Upper lobe of left lung (tissue), 6 donors: ENCODE data around the gene SORCS1. TPM values are rescaled to one million over a fixed set of nuclear protein-coding genes. Genes with fewer than 3 reads are reported as not detected.

ENCODE experiments used
- ATAC-seq, 2 donors: fragments of 200-7000 bp; cut with Tn5 transposase; one replicate each; pipeline ENCODE4 v1.9.1; 2022; ENCODE audit warnings: mild to moderate bottlenecking in 2 of 2, moderate library complexity in 2 of 2; ENCODE audit not compliant: low FRiP score in 2 of 2
- DNase-seq, 2 donors: peaks; one replicate each; pipeline ENCODE4 v3.0.0-alpha.2; 2019 to 2020
- H3K27ac ChIP-seq, 4 donors: fragments of 200-600 bp; sonication (generic); one replicate each; pipeline ENCODE4 v1.5.1; 2016 to 2019
- H3K27me3 ChIP-seq, 4 donors: fragments of 200-600 bp; sonication (generic); one replicate each; pipeline ENCODE4 v1.5.1; 2017 to 2019
- H3K36me3 ChIP-seq, 4 donors: fragments of 200-600 bp; sonication (generic); one replicate each; pipeline ENCODE4 v1.5.1; 2016 to 2019
- H3K4me1 ChIP-seq, 4 donors: fragments of 200-600 bp; sonication (generic); one replicate each; pipeline ENCODE4 v1.5.1; 2018 to 2019
- H3K4me3 ChIP-seq, 4 donors: fragments of 200-600 bp; sonication (generic); one replicate each; pipeline ENCODE4 v1.5.1; 2017 to 2019; ENCODE audit warnings: mild to moderate bottlenecking in 2 of 4, moderate library complexity in 1 of 4
- H3K9me3 ChIP-seq, 4 donors: fragments of 200-600 bp; sonication (generic); one replicate each; pipeline ENCODE4 v1.5.1; 2018 to 2019
- EP300 ChIP-seq, 4 donors: sonication (generic); formaldehyde crosslinking; IDR thresholded peaks; one replicate each; pipeline ENCODE4 v1.5.1; 2017; ENCODE audit warnings: antibody characterized with exemption in 4 of 4, control low read depth in 2 of 4
- POLR2A ChIP-seq, 4 donors: fragments of 450-650 bp; IDR thresholded peaks; one replicate each; pipeline ENCODE4 v1.5.1; 2016 to 2017; ENCODE audit warnings: antibody characterized with exemption in 4 of 4, mild to moderate bottlenecking in 2 of 4
- POLR2AphosphoS5 ChIP-seq, 2 donors: sonication (generic); formaldehyde crosslinking; IDR thresholded peaks; one replicate each; pipeline ENCODE4 v1.5.1; 2017; ENCODE audit warnings: antibody characterized with exemption in 2 of 2
- WGBS, 2 donors: methylation state at CpG; one replicate each; pipeline ENCODE4 v1.1.5; 2017 to 2018; 5-methylcytosine and 5-hydroxymethylcytosine counted together
- total RNA-seq, 6 donors: library from RNA; depleted of rRNA in 4 of 6; stranded (reverse); fragments of >200 nt in 4 of 6; gene quantifications; one replicate each; pipeline versions ENCODE4 v1.1.0 to v1.2.1, GENCODE V29; 2016 to 2021
- TF ChIP-seq, protein P1 (sequence below), 6 experiments: fragments of 450-650 bp in 4 of 6; fragments of 200-600 bp in 2 of 6; sonication (generic) in 2 of 6; IDR thresholded peaks; one replicate each; pipeline ENCODE4 v1.5.1; 2016 to 2019; ENCODE audit warnings: antibody characterized with exemption in 6 of 6
- donor health status: DM: no; HTN: no; CAD: no; lungs with moderate emphysema.
- donor health status: DM: no; HTN: yes; CAD: no; lungs with severe emphysema.

The SORCS1 gene
- total RNA-seq, 6 donors from 2014 or later: 0.10 to 0.77 (median 0.10) TPM; not detected in 3

DNA sequence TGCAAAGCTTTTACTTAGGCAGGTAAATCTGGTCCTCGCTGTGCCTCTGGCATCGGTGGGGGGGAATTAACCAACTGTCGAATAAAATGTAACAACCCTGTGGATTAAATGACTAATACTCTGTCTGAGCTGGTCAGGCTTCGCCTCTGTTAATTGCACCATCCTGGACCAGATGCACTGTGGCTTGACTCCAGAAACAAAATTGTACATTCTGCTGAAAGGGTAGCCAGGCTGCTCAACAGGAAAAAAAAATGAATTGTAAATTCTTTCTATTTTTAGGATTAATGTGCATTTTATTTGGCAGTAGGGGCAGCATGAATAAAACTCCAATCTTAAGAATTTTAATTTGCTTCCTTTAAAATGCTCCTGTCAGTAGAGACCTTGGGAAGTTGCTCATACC is 389.4 kb downstream of the SORCS1 start:
- 75 to 86% methylated on average over 4 of the region's 4 CpGs for WGBS, 2 donors
- Histone ChIP-seq H3K4me1 (no peaks in the 10 kb centered on the region), H3K27ac (no peak overlapping the region), H3K36me3 (no peaks in the 10 kb centered on the region), H3K9me3 (no peaks in the 10 kb centered on the region), H3K4me3 (no peak overlapping the region), H3K27me3 (no peaks in the 10 kb centered on the region)
- TF ChIP-seq EP300 (IDR thresholded peaks at IDR 0.05): no peak
- ATAC-seq (no peak), DNase-seq (no peak)

DNA sequence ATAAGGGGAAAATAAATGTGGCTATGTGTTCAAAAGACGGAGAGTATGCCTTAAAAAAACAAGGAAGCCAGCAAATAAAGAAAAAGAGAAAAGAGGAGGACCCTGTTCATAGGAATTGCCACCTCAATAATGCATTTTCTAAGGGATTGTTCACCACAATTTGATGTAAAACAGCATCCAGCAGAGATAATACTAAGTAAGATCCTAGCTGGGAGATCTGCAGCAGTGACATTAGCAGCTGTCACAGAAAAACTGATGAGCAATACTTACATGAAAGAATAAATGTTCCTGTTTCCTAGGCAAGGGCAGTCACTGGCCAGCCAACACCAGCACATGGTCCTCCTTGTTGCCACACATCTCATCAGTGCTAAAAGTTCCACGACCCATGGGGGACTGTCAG is 391.5 kb downstream of the SORCS1 start:
- WGBS, 2 donors: 56 to 77% methylated on average over 2 of the region's 2 CpGs
- no peak for ATAC-seq
- TF ChIP-seq EP300 (IDR thresholded peaks at IDR 0.05): no peak
- TF ChIP-seq, protein P1, sequence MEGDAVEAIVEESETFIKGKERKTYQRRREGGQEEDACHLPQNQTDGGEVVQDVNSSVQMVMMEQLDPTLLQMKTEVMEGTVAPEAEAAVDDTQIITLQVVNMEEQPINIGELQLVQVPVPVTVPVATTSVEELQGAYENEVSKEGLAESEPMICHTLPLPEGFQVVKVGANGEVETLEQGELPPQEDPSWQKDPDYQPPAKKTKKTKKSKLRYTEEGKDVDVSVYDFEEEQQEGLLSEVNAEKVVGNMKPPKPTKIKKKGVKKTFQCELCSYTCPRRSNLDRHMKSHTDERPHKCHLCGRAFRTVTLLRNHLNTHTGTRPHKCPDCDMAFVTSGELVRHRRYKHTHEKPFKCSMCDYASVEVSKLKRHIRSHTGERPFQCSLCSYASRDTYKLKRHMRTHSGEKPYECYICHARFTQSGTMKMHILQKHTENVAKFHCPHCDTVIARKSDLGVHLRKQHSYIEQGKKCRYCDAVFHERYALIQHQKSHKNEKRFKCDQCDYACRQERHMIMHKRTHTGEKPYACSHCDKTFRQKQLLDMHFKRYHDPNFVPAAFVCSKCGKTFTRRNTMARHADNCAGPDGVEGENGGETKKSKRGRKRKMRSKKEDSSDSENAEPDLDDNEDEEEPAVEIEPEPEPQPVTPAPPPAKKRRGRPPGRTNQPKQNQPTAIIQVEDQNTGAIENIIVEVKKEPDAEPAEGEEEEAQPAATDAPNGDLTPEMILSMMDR (IDR thresholded peaks at IDR 0.05): no peak
- no peak for TF ChIP-seq POLR2A (IDR thresholded peaks at IDR 0.05)
- no peak for TF ChIP-seq POLR2AphosphoS5 (IDR thresholded peaks at IDR 0.05)

DNA sequence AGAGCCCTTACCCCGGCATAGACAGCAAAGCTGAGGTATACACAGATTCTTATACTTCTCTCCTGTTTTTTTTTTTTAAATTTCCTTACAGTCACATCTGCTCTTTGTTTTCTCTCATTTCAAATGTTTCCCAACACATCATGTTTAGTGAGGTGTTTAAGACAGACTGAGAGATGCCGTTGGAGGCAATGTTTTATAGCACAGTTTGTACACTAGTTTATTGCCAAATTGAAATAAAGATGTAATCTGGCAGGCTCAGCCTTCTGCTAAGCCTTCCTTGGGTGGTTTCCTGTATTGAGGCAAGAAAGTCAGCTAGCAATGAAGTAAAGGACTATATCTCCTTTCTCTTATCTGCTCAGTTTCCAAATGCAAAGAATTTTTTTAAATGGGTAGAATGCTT is 393.4 kb downstream of the SORCS1 start:
- WGBS, 2 donors: 50 to 57% methylated on average over 2 of the region's 2 CpGs
- Histone ChIP-seq H3K27me3 (no peaks in the 10 kb centered on the region), H3K4me3 (no peak overlapping the region), H3K27ac (no peak overlapping the region), H3K36me3 (no peaks in the 10 kb centered on the region), H3K9me3 (no peaks in the 10 kb centered on the region), H3K4me1 (no peaks in the 10 kb centered on the region)
- no peak for ATAC-seq
- DNase-seq: no peak
- TF ChIP-seq EP300 (IDR thresholded peaks at IDR 0.05) (no peak), POLR2A (IDR thresholded peaks at IDR 0.05) (no peak), POLR2AphosphoS5 (IDR thresholded peaks at IDR 0.05) (no peak)
- TF ChIP-seq, protein P1 (IDR thresholded peaks at IDR 0.05): no peak

More for the DNA sequence above, 391.5 kb downstream of the SORCS1 start:
- H3K4me1 ChIP-seq: no peaks in the 10 kb centered on the region
- no peak overlapping the region for H3K4me3 ChIP-seq
- H3K9me3 ChIP-seq: no peaks in the 10 kb centered on the region
- no peak overlapping the region for H3K27ac ChIP-seq
- H3K27me3 ChIP-seq: no peaks in the 10 kb centered on the region
- DNase-seq: no peak
- H3K36me3 ChIP-seq: no peaks in the 10 kb centered on the region

DNA sequence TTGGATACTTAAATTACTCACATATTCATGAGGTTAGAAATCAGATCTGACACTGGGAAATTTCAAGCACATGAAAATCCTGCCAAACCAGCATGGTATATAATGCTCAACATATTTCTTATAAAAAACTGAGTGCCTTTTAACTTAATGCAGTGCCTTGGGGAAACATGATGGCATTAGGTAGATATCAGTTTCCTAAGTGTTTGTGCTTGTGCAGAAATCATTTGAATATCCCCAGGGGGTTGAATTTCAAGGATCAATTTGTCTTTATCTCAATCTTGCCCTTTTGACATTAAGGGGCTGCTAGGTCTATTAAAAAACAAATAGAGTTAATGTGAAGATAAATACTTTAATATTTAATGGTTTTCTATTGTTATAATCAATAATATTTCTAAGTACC is 396.3 kb downstream of the SORCS1 start:
- H3K27ac ChIP-seq: no peak overlapping the region
- TF ChIP-seq, protein P1 (IDR thresholded peaks at IDR 0.05): no peak
- TF ChIP-seq EP300 (IDR thresholded peaks at IDR 0.05): no peak
- no peak for TF ChIP-seq POLR2AphosphoS5 (IDR thresholded peaks at IDR 0.05)
- no peak for TF ChIP-seq POLR2A (IDR thresholded peaks at IDR 0.05)

DNA sequence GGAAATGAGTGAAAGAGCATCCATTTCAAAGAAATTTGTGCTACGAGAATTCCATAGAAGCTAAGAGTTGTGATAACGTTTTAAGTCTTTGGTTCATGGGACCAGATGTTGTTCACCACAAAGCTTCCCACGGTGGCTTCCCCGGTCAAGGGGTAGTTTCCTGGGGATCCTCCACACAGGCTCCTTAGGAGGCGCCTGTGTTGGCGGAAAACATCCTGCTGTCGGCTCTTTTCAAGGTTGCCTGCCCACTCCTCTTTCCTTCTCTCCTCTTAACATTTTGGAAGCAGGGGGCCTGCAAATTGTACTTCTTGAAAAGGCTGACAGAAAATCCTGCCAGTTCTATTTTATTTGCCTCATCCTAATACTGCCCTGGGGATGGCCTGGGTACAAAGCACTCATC is 398.6 kb downstream of the SORCS1 start:
- Histone ChIP-seq H3K27ac (no peak overlapping the region), H3K36me3 (no peaks in the 10 kb centered on the region), H3K9me3 (no peaks in the 10 kb centered on the region), H3K4me3 (no peak overlapping the region), H3K27me3 (no peaks in the 10 kb centered on the region), H3K4me1 (no peaks in the 10 kb centered on the region)
- TF ChIP-seq EP300 (IDR thresholded peaks at IDR 0.05) (no peak), POLR2AphosphoS5 (IDR thresholded peaks at IDR 0.05) (no peak), POLR2A (IDR thresholded peaks at IDR 0.05) (no peak)
- TF ChIP-seq, protein P1 (IDR thresholded peaks at IDR 0.05): no peak
- WGBS, 2 donors: 68% methylated on average over 7 of the region's 7 CpGs
- DNase-seq (no peak), ATAC-seq (no peak)

More for the DNA sequence above, 396.3 kb downstream of the SORCS1 start:
- Histone ChIP-seq H3K36me3 (no peaks in the 10 kb centered on the region), H3K27me3 (no peaks in the 10 kb centered on the region), H3K4me3 (no peak overlapping the region), H3K4me1 (no peaks in the 10 kb centered on the region), H3K9me3 (no peaks in the 10 kb centered on the region)
- DNase-seq: no peak
- no peak for ATAC-seq
